ENCODE data around the gene PSMB8. TPM values are rescaled to one million over a fixed set of nuclear protein-coding genes. Genes with fewer than 3 reads are reported as not detected.

Gene PSMB8
- total RNA-seq, 1 donor from 2014 or later, result 18.4 TPM

DNA sequence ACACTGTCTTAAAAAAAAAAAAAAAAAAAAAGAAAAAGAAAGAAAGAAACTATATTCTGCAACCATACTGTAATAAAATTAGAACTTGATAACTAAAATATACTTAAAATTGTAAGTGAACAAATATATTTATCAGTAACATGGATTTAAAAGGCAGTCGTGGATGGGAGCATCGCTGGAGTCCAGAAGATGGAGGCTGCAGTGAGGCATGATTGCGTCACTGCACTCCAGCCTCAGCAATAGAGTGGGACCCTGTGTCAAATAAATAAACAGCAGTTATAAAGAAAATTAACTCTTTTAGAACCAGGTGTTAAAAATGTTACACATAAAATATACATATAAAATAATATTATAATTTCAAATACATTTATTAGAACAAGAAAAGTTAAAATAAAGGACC, 18.9 kb upstream of the PSMB8 start:
- Histone ChIP-seq H3K27me3 (no peaks in the 10 kb centered on the region), H3K27ac (no peak overlapping the region), H3K4me3 (no peak overlapping the region), H3K9me3 (no peaks in the 10 kb centered on the region), H3K36me3 (peaks cover 0 to 4% of the 10 kb centered on the region in 2 donors), H3K4me1 (no peaks in the 10 kb centered on the region)
- TF ChIP-seq, protein P1, sequence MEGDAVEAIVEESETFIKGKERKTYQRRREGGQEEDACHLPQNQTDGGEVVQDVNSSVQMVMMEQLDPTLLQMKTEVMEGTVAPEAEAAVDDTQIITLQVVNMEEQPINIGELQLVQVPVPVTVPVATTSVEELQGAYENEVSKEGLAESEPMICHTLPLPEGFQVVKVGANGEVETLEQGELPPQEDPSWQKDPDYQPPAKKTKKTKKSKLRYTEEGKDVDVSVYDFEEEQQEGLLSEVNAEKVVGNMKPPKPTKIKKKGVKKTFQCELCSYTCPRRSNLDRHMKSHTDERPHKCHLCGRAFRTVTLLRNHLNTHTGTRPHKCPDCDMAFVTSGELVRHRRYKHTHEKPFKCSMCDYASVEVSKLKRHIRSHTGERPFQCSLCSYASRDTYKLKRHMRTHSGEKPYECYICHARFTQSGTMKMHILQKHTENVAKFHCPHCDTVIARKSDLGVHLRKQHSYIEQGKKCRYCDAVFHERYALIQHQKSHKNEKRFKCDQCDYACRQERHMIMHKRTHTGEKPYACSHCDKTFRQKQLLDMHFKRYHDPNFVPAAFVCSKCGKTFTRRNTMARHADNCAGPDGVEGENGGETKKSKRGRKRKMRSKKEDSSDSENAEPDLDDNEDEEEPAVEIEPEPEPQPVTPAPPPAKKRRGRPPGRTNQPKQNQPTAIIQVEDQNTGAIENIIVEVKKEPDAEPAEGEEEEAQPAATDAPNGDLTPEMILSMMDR (IDR thresholded peaks at IDR 0.05), result no peak
- no peak for DNase-seq (ENCODE audit: low spot score in 2 of 2)
- intact Hi-C loops (cut with DNase I), result no loop called here

DNA sequence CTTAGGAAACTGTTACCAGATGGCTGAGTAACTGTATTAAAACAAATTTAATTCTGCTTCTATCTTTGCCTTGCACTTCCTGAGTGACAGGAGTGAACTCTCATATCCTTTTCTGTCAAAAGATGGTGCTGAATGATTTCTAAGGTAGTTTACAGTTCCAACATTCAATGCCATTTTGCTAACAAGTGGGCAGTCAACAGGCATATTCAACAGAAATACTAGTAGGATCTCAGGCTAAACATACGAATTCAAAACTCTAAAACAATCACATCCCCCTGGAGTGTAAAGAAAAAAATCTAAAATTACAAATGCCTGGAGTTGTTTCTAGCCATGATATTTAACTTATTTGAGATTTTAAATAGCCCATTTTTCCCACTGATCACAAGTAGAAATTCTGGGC, 16.8 kb upstream of the PSMB8 start:
- no peak overlapping the region for H3K27ac ChIP-seq
- H3K4me1 ChIP-seq, result no peaks in the 10 kb centered on the region
- peaks cover 0 to 4% of the 10 kb centered on the region in 2 donors for H3K36me3 ChIP-seq
- no peak overlapping the region for H3K4me3 ChIP-seq
- no peaks in the 10 kb centered on the region for H3K9me3 ChIP-seq
- no peak for DNase-seq (ENCODE audit: low spot score in 2 of 2)
- H3K27me3 ChIP-seq, result no peaks in the 10 kb centered on the region
- intact Hi-C loops (cut with DNase I), result no loop called here
- TF ChIP-seq, protein P1 (IDR thresholded peaks at IDR 0.05), result no peak

DNA sequence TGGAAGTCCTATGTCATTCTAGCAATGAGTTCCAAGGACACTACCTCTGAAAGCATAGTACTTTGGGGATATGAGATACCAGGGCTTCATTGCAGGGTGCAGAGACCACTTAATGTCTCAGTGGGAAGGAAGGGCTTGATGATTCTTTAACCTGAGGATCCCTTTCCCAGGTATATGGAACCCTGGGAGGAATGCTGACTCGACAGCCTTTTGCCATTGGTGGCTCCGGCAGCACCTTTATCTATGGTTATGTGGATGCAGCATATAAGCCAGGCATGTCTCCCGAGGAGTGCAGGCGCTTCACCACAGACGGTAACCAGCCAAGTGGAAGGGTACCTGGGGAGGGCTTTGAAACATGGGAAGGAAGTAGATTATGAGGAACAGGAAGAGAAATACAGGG, 14.3 kb upstream of the PSMB8 start:
- TF ChIP-seq, protein P1 (IDR thresholded peaks at IDR 0.05), result no peak
- Histone ChIP-seq H3K4me3 (no peak overlapping the region), H3K4me1 (peaks cover 0 to 4% of the 10 kb centered on the region in 2 donors), H3K27me3 (no peaks in the 10 kb centered on the region), H3K27ac (no peak overlapping the region), H3K9me3 (no peaks in the 10 kb centered on the region), H3K36me3 (peaks cover 0 to 4% of the 10 kb centered on the region in 2 donors)
- intact Hi-C loops (cut with DNase I), result loop anchor here (10.0 kb wide), 1 partner anchor 1653 kb away; no protein-coding TSS in a partner anchor
- no peak for DNase-seq (ENCODE audit: low spot score in 2 of 2)

DNA sequence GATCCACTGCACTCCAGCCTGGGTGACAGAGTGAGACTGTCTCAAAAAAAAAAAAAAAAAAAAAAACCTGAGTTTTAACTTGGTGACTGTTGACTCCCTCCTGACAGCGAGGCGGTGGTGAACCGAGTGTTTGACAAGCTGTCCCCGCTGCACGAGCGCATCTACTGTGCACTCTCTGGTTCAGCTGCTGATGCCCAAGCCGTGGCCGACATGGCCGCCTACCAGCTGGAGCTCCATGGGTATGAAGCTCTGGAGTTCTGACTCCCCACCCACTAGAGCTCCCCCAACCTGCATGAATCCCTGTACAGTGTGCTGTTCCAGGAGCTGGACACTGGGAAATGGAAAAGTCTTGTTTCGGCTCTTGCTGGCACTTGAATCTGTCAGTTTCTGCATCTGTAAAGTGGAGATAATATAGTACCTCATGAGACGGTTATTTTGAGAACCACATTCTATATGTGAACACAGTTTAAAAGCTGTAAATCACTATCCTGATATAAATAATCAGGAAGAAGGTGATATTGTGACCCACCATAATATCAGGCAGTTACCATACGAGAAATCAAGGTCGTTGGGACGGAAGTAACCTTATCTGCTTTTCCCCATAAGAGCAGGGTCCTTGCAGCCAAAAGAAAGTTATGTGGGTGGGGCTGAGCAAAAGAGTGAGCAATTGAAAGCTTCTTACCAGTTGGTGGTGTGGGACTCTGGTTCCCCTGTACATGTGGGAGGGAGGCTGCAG, 13.5 kb upstream of the PSMB8 start:
- Histone ChIP-seq H3K4me3 (no peak overlapping the region), H3K27ac (no peak overlapping the region), H3K4me1 (peaks cover 1 to 4% of the 10 kb centered on the region in 2 donors), H3K36me3 (peaks cover 0 to 4% of the 10 kb centered on the region in 2 donors), H3K9me3 (no peaks in the 10 kb centered on the region), H3K27me3 (no peaks in the 10 kb centered on the region)
- DNase-seq (ENCODE audit: low spot score in 2 of 2), result no peak
- TF ChIP-seq, protein P1 (IDR thresholded peaks at IDR 0.05), result no peak
- intact Hi-C loops (cut with DNase I), result loop anchor here (10.0 kb wide), 1 partner anchor 1653 kb away; no protein-coding TSS in a partner anchor

DNA sequence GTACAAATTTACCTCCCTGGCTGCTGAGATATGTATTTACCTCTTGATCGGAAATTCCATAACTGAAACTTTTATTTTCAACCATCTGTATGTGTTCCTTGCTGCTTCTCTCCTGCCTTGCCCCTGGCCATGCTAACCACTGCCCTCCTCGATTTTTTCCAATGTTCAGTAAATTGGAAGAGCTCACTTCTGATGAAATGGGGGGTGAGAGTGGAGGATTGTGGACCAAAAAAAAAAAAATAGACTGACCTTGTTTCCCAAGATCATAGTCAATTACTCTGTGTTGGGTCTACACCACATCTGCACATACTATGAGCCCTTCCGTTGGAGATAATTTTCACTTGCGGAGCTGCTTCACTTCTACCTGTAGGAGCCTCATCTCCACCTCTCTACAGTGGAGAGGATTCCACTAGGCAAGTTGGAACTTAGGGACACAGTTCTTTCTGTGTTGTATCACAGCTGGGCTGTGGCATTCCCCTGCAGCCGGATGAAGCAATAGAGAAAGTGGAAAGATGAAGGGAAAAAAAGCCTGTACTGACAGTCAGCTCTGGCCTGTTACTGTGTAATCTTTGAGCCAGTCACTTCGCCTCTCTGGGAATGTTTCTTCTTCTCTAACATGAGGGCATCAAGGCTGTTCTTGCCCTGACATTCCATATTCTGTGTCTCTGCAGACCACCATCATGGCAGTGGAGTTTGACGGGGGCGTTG, 11.8 kb upstream of the PSMB8 start:
- Histone ChIP-seq H3K27me3 (no peaks in the 10 kb centered on the region), H3K4me1 (peaks cover 4 to 9% of the 10 kb centered on the region in 2 donors), H3K27ac (no peak overlapping the region), H3K4me3 (no peak overlapping the region), H3K9me3 (no peaks in the 10 kb centered on the region), H3K36me3 (peaks cover 6 to 7% of the 10 kb centered on the region in 2 donors)
- intact Hi-C loops (cut with DNase I), result loop anchor here (10.0 kb wide), 1 partner anchor 1651 kb away; no protein-coding TSS in a partner anchor
- no peak for DNase-seq (ENCODE audit: low spot score in 2 of 2)
- TF ChIP-seq, protein P1 (IDR thresholded peaks at IDR 0.05), result no peak

Data from ascending aorta (tissue), 2 donors.